ENCODE results near the gene PTPRT. TPM values are rescaled to one million over a fixed set of nuclear protein-coding genes. Genes with fewer than 3 reads are reported as not detected.
A peak's percentile ranks its signal among the peaks of the same experiment; 100 is the strongest.

PTPRT gene
- total RNA-seq, 1 experiment from 2014 or later = not detected

DNA sequence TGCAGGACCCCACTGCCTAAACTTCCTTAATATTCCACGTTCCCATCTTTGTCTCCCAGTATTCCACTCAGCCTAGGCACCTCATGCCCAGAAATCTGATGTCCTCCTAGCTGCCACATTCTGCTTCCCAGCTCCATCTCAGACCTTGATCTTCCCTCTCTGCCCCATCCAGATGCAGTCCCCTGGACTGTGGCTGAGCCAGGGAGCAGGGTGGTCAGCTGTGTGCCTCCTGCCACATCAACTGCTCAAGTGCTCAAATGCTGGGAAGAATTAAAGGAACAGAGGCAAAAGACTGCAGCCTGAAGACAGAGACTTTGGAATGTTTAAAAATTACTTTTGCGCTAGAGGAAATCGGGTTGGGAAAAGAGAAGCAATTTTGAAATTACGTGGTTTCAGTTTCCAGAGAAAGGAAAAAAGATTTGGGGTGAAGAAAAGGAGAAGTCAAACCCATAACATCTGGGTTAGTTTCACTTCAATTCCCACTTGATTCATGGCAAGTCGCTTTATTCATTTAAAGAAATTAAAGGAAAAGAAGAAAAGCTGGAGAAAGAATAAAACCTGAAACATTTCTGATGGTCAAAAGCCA is 704.8 kb downstream of the PTPRT start:
- TF ChIP-seq, protein P1, sequence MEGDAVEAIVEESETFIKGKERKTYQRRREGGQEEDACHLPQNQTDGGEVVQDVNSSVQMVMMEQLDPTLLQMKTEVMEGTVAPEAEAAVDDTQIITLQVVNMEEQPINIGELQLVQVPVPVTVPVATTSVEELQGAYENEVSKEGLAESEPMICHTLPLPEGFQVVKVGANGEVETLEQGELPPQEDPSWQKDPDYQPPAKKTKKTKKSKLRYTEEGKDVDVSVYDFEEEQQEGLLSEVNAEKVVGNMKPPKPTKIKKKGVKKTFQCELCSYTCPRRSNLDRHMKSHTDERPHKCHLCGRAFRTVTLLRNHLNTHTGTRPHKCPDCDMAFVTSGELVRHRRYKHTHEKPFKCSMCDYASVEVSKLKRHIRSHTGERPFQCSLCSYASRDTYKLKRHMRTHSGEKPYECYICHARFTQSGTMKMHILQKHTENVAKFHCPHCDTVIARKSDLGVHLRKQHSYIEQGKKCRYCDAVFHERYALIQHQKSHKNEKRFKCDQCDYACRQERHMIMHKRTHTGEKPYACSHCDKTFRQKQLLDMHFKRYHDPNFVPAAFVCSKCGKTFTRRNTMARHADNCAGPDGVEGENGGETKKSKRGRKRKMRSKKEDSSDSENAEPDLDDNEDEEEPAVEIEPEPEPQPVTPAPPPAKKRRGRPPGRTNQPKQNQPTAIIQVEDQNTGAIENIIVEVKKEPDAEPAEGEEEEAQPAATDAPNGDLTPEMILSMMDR (IDR thresholded peaks at IDR 0.05; ENCODE audit: unreplicated experiment) = no peak
- Mint-ChIP-seq H3K4me3 (ENCODE audit: low read depth, unreplicated experiment) (no peak overlapping the region), H3K9me3 (ENCODE audit: low read depth, unreplicated experiment) (peaks cover 2% of the 10 kb centered on the region), H3K4me1 (ENCODE audit: low read depth, unreplicated experiment) (no peaks in the 10 kb centered on the region), H3K36me3 (ENCODE audit: insufficient read depth, unreplicated experiment) (no peaks in the 10 kb centered on the region), H3K27me3 (ENCODE audit: unreplicated experiment) (peaks cover 30% of the 10 kb centered on the region), H3K27ac (ENCODE audit: unreplicated experiment) (no peak overlapping the region)
- DNase-seq = no peak
- no TSS peak for BruUV-seq (replicated peaks)
- intact Hi-C loops (cut with micrococcal nuclease; ENCODE audit: unreplicated experiment) = no loop called here
- CTCF ChIA-PET = no interaction called here

DNA sequence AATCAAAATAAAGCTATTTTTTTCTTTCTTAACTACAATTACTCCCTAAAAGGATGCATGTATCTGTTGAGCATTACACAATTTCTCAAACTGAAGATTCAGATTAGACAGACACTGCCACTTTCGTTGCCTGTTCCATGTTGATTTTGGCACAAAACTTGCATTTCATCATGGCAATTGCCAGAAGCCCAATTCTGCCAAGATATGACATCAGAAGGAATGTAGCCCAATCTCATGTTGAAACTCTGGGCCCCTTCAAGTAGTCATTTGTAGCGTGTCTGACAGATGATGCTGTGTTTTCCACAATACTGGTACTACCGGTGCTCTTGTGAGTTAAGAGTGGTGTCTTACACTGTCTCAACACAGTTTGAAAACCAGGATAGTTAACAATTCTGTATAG is 705.4 kb downstream of the PTPRT start:
- Mint-ChIP-seq H3K27me3 (ENCODE audit: unreplicated experiment) (peaks cover 35% of the 10 kb centered on the region), H3K27ac (ENCODE audit: unreplicated experiment) (no peak overlapping the region), H3K36me3 (ENCODE audit: insufficient read depth, unreplicated experiment) (no peaks in the 10 kb centered on the region), H3K4me1 (ENCODE audit: low read depth, unreplicated experiment) (no peaks in the 10 kb centered on the region), H3K9me3 (ENCODE audit: low read depth, unreplicated experiment) (peaks cover 2% of the 10 kb centered on the region), H3K4me3 (ENCODE audit: low read depth, unreplicated experiment) (no peak overlapping the region)
- TF ChIP-seq, protein P1 (IDR thresholded peaks at IDR 0.05; ENCODE audit: unreplicated experiment) = no peak
- CTCF ChIA-PET = no interaction called here
- no TSS peak for BruUV-seq (replicated peaks)
- DNase-seq = no peak
- intact Hi-C loops (cut with micrococcal nuclease; ENCODE audit: unreplicated experiment) = no loop called here

DNA sequence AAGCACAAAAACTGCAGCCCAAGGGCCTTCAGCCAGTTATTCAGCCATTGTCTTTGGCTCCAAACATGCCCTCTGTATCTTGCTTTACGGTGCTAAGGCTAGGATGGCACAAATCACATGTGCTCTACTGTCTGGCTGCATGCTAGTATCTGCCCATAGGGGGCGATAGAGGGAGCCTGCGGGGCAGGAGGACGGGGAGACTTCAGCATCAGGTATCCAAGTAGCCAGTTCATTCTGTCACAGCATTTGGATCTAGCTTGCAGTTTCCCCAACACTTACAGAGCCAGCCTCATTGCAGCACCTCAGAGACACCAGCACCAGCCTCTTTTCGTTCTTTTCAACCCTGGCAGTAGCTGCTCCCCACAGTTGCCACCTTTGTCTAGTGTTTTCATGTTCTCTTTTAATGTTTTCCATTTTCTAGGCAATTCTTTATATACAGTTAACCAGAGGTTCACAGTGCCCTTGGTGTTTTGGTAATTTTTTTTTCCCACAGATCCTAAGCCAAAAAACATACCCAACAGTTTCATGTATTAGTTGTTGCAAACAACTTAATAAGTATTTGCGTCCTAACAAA is 705.9 kb downstream of the PTPRT start:
- Mint-ChIP-seq H3K4me1 (ENCODE audit: low read depth, unreplicated experiment) (no peaks in the 10 kb centered on the region), H3K27ac (ENCODE audit: unreplicated experiment) (no peak overlapping the region), H3K4me3 (ENCODE audit: low read depth, unreplicated experiment) (no peak overlapping the region), H3K9me3 (ENCODE audit: low read depth, unreplicated experiment) (peaks cover 2% of the 10 kb centered on the region), H3K27me3 (ENCODE audit: unreplicated experiment) (peaks cover 40% of the 10 kb centered on the region), H3K36me3 (ENCODE audit: insufficient read depth, unreplicated experiment) (no peaks in the 10 kb centered on the region)
- no TSS peak for BruUV-seq (replicated peaks)
- TF ChIP-seq, protein P1 (IDR thresholded peaks at IDR 0.05; ENCODE audit: unreplicated experiment) = peak; percentile 67
- intact Hi-C loops (cut with micrococcal nuclease; ENCODE audit: unreplicated experiment) = no loop called here
- DNase-seq = peak; percentile 63
- CTCF ChIA-PET = no interaction called here

DNA sequence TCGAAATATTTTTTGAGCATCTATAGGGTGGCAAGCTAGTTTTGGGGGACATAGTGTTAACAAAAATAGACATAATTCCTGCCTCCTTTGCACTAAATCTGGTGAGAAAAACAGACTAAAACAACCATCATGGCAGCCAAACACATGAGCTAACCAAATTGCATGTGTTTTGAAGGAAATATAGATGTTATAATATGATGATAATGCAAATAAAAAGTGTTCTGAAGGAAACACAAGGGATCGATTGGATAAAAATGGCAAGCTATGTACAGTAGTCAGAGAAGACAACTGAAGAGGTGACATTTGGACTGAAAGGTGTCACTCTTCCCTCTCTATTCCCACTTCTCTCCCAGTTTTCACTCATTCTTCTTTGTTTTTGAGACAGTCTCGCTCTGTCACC is 706.9 kb downstream of the PTPRT start:
- no peaks in the 10 kb centered on the region for H3K4me1 Mint-ChIP-seq (ENCODE audit: low read depth, unreplicated experiment)
- H3K36me3 Mint-ChIP-seq (ENCODE audit: insufficient read depth, unreplicated experiment) = no peaks in the 10 kb centered on the region
- peaks cover 2% of the 10 kb centered on the region for H3K9me3 Mint-ChIP-seq (ENCODE audit: low read depth, unreplicated experiment)
- peaks cover 44% of the 10 kb centered on the region for H3K27me3 Mint-ChIP-seq (ENCODE audit: unreplicated experiment)
- no TSS peak for BruUV-seq (replicated peaks)
- no peak overlapping the region for H3K4me3 Mint-ChIP-seq (ENCODE audit: low read depth, unreplicated experiment)
- no peak overlapping the region for H3K27ac Mint-ChIP-seq (ENCODE audit: unreplicated experiment)
- intact Hi-C loops (cut with micrococcal nuclease; ENCODE audit: unreplicated experiment) = no loop called here
- no peak for DNase-seq
- CTCF ChIA-PET = no interaction called here
- TF ChIP-seq, protein P1 (IDR thresholded peaks at IDR 0.05; ENCODE audit: unreplicated experiment) = no peak
